22Rv1 (cell line): ENCODE measurements around the gene GFRA4.

Experiments
- ZFX ChIP-seq: fragments of 450-650 bp; IDR thresholded peaks from 2 replicates; pipeline ENCODE4 v1.6.1; 2017; ENCODE audit warnings: antibody characterized with exemption, borderline replicate concordance
- TF ChIP-seq, protein P1 (sequence below): fragments of 450-650 bp; IDR thresholded peaks from 2 replicates; pipeline ENCODE4 v1.5.1; 2017; ENCODE audit warnings: mild to moderate bottlenecking

DNA sequence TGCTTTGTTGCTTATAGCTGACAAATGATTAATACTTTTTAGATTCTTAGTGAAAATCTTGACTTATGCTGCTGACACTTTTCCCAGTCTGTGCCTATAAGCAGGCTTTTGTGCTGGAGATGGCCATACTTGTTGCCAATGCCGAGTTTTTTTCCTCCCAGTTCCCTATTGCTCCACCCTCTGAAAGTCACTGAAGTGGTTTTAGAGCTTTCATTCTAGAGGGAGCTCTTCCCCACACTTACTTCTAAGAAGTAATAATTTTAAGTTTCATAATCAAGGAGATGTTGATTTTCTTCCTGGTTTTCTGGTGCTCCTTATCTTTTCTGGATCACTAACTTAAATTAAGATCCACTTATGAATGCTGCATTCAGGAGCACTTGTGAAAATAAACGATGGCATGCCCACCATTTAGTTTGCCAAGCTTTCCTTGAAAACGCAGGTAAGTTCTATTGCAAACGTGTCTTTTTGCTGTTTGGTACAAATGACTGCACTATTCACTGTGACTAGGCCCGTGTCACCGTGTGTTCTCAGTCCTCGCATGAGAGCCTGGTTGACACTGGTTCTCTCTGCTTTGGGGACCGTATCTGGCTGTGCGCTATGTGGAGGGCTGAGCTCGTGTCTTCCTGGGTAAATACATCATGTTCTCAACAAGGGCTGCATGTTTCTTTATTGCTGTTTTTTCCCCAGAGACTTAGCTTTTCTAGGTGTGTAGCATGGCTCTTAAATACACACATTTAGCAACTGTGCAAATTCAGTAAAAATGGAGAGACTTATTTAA, 50.2 kb downstream of the GFRA4 start:
- TF ChIP-seq, protein P1, sequence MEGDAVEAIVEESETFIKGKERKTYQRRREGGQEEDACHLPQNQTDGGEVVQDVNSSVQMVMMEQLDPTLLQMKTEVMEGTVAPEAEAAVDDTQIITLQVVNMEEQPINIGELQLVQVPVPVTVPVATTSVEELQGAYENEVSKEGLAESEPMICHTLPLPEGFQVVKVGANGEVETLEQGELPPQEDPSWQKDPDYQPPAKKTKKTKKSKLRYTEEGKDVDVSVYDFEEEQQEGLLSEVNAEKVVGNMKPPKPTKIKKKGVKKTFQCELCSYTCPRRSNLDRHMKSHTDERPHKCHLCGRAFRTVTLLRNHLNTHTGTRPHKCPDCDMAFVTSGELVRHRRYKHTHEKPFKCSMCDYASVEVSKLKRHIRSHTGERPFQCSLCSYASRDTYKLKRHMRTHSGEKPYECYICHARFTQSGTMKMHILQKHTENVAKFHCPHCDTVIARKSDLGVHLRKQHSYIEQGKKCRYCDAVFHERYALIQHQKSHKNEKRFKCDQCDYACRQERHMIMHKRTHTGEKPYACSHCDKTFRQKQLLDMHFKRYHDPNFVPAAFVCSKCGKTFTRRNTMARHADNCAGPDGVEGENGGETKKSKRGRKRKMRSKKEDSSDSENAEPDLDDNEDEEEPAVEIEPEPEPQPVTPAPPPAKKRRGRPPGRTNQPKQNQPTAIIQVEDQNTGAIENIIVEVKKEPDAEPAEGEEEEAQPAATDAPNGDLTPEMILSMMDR: peak; percentile 3; the same call in 1 of the 2 replicates
- no peak for TF ChIP-seq ZFX
